ENCODE results near the gene C4BPA.

The C4BPA gene

GRCh38 chr1:207124389-207124788, 20.4 kb downstream of the C4BPA start:
- DNase-seq (ENCODE audit: low spot score) = no peak

- DNase-seq (ENCODE audit: low spot score) = no peak
Measured at GRCh38 chr1:207128336-207128921, 24.4 kb downstream of the C4BPA start.

- DNase-seq (ENCODE audit: low spot score) = no peak
Measured at GRCh38 chr1:207129053-207129452, 25.0 kb downstream of the C4BPA start.

- DNase-seq (ENCODE audit: low spot score) = no peak
Measured at GRCh38 chr1:207130252-207131036, 26.4 kb downstream of the C4BPA start.

GRCh38 chr1:207131163-207131562, 27.1 kb downstream of the C4BPA start:
- DNase-seq (ENCODE audit: low spot score) = no peak

GRCh38 chr1:207134581-207134980, 30.5 kb downstream of the C4BPA start:
- no peak for DNase-seq (ENCODE audit: low spot score)

- no peak for DNase-seq (ENCODE audit: low spot score)
Measured at GRCh38 chr1:207139616-207140015, 35.6 kb downstream of the C4BPA start.

GRCh38 chr1:207140536-207140935, 36.5 kb downstream of the C4BPA start:
- DNase-seq (ENCODE audit: low spot score) = no peak

- no peak for DNase-seq (ENCODE audit: low spot score)
Measured at GRCh38 chr1:207145401-207146058, 41.5 kb downstream of the C4BPA start.

- no peak for DNase-seq (ENCODE audit: low spot score)
Measured at GRCh38 chr1:207151920-207152319, 47.9 kb downstream of the C4BPA start.

- DNase-seq (ENCODE audit: low spot score) = no peak
Measured at GRCh38 chr1:207152792-207153468, 48.9 kb downstream of the C4BPA start.

- DNase-seq (ENCODE audit: low spot score) = no peak
Measured at GRCh38 chr1:207155028-207155427, 51.0 kb downstream of the C4BPA start.

- no peak for DNase-seq (ENCODE audit: low spot score)
Measured at GRCh38 chr1:207156095-207156494, 52.1 kb downstream of the C4BPA start.

- DNase-seq (ENCODE audit: low spot score) = no peak
Measured at GRCh38 chr1:207156826-207157225, 52.8 kb downstream of the C4BPA start.

GRCh38 chr1:207164086-207164485, 60.1 kb downstream of the C4BPA start:
- DNase-seq (ENCODE audit: low spot score) = no peak

GRCh38 chr1:207172321-207172720, 68.3 kb downstream of the C4BPA start:
- DNase-seq (ENCODE audit: low spot score) = no peak

- DNase-seq (ENCODE audit: low spot score) = no peak
Measured at GRCh38 chr1:207172885-207173284, 68.9 kb downstream of the C4BPA start.

GRCh38 chr1:207173396-207173795, 69.4 kb downstream of the C4BPA start:
- no peak for DNase-seq (ENCODE audit: low spot score)

- DNase-seq (ENCODE audit: low spot score) = no peak
Measured at GRCh38 chr1:207174913-207175312, 70.9 kb downstream of the C4BPA start.

- no peak for DNase-seq (ENCODE audit: low spot score)
Measured at GRCh38 chr1:207179036-207179435, 75.0 kb downstream of the C4BPA start.

GRCh38 chr1:207181847-207182246, 77.8 kb downstream of the C4BPA start:
- DNase-seq (ENCODE audit: low spot score) = no peak

- no peak for DNase-seq (ENCODE audit: low spot score)
Measured at GRCh38 chr1:207186503-207186902, 82.5 kb downstream of the C4BPA start.

- DNase-seq (ENCODE audit: low spot score) = no peak
Measured at GRCh38 chr1:207188901-207189300, 84.9 kb downstream of the C4BPA start.

All from activated CD4-positive, alpha-beta T cell treated with anti-CD3 and anti-CD28 coated beads, Interleukin-2, Interleukin-4, amounts not matched to agents 100 ng/mL and 50 ng/mL, durations not matched to agents 16 hours and 8 hours (primary cell).